HL-60/S4 (cell line): ENCODE data around the gene IFIT3.
"Not testable (repeated sequence)": the region's sequence is repeated elsewhere in the genome, so short reads cannot be mapped to it uniquely, and the experiment has no call there.

Source experiments
- in situ Hi-C: fragments of 300-500 bp; cut with MboI; formaldehyde crosslinking; loops from 2 replicates; pipeline ENCODE4 v1.14.3; 2022; ENCODE audit warnings: low sequenced_read_pairs

Gene IFIT3

DNA sequence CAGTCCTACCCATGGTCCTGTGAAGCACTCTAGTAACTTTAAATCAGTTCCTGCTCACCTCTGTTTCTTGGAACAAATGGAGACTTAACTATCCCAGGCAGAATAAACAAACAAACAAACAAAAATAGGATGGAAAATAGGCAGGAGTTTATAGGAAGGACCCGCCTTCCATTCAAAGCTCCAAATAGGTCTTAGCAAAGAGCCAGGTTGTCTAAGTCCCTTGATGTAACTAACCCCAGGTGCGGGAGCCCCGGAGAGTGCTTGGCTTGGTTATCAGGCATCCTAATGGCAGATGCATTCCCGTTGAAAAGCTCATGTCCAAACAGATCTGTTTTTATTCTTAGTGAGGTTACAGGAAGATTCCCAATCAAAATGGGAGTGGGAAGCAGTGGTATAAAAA is 23.8 kb upstream of the IFIT3 start:
- in situ Hi-C loops: no loop called here

DNA sequence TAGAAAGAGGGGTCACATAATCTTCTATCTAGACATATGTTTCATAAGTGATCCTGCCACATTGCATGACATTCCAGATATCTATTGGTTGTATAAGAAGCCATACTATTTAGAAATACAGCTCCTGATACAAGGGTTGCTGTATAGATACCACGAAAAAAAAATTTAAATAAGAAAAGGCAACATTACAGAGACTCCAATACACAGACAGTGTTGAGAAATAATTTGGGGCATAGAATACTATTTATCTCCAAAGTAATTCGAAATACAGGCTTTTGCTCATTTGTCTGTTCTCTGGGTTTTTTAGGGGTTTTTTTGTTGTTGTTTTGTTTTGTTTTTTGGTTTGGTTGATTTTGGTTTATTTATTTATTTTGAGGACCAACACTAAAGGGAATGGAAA is 23.4 kb upstream of the IFIT3 start:
- in situ Hi-C loops: no loop called here

DNA sequence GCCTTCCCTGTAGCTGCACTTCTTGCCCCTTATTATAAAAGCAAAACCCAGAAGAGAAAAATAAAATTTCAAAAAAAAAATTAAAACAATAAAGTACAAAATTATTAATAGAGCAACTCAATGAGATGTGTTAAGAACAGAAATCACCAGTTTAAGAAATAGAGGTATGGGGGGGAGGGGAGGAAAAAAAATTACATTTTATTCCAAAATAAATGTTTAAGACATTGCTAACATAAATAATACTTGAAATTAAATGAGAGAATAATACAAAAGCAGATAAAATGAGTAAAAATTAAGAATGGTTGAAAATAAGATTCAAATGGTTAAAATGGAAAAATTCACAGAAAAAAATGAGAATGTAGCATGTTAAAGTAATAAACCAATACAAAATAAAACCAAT is 22.9 kb upstream of the IFIT3 start:
- in situ Hi-C loops: no loop called here

DNA sequence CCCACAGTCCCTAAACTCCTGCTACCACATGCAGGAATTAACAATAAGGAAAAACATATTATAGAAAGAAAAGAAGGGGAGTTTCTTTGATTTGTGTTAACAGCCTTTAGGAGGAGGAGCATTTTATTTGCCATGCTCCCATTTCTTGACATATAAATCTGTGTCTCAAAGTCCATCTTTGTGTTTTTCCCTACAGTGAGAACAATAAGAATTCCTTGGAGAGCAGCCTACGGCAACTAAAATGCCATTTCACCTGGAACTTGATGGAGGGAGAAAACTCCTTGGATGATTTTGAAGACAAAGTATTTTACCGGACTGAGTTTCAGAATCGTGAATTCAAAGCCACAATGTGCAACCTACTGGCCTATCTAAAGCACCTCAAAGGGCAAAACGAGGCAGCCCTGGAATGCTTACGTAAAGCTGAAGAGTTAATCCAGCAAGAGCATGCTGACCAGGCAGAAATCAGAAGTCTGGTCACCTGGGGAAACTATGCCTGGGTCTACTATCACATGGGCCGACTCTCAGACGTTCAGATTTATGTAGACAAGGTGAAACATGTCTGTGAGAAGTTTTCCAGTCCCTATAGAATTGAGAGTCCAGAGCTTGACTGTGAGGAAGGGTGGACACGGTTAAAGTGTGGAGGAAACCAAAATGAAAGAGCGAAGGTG is 21.9 kb upstream of the IFIT3 start:
- in situ Hi-C loops: no loop called here

DNA sequence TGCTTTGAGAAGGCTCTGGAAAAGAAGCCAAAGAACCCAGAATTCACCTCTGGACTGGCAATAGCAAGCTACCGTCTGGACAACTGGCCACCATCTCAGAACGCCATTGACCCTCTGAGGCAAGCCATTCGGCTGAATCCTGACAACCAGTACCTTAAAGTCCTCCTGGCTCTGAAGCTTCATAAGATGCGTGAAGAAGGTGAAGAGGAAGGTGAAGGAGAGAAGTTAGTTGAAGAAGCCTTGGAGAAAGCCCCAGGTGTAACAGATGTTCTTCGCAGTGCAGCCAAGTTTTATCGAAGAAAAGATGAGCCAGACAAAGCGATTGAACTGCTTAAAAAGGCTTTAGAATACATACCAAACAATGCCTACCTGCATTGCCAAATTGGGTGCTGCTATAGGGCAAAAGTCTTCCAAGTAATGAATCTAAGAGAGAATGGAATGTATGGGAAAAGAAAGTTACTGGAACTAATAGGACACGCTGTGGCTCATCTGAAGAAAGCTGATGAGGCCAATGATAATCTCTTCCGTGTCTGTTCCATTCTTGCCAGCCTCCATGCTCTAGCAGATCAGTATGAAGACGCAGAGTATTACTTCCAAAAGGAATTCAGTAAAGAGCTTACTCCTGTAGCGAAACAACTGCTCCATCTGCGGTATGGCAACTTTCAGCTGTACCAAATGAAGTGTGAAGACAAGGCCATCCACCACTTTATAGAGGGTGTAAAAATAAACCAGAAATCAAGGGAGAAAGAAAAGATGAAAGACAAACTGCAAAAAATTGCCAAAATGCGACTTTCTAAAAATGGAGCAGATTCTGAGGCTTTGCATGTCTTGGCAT is 21.1 kb upstream of the IFIT3 start:
- in situ Hi-C loops: no loop called here

DNA sequence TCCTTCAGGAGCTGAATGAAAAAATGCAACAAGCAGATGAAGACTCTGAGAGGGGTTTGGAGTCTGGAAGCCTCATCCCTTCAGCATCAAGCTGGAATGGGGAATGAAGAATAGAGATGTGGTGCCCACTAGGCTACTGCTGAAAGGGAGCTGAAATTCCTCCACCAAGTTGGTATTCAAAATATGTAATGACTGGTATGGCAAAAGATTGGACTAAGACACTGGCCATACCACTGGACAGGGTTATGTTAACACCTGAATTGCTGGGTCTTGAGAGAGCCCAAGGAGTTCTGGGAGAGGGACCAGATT is 20.6 kb upstream of the IFIT3 start:
- in situ Hi-C loops: no loop called here

DNA sequence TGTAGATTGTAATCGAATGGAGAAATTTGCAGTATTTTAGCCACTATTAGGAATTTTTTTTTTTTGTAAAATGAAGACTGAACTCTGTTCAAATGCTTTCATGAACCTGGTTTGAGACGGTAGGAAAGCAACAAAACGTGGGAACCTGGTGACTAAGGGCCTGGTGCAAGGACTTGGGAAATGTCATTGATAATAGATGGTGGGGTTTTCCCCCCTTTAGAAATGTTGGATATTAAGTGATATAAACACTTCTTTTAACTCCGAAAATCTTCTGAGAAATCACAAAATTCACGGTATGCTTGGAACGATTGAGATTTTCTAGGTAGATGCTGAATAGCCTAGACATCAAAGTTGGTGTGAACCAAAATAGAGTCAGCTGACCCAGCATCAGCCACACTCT is 19.5 kb upstream of the IFIT3 start:
- in situ Hi-C loops: no loop called here

DNA sequence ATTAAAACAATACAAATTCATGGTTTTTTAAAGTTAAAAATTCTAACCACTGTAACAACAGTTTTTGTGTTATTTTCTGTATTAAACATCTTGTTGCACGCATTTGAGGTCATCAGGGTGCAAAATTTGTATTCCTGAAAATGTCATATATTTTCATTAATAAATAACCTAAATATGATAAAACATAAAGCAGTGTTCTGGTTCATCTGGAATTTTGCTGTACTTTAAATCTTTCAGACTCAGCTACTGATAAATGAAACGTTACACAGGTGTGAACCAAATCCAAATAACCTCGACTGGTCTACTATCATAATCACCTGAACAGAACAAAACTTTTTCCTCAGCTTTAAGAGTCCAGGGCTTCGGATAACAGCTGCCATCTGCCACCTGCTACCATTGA is 19.1 kb upstream of the IFIT3 start:
- in situ Hi-C loops: no loop called here

DNA sequence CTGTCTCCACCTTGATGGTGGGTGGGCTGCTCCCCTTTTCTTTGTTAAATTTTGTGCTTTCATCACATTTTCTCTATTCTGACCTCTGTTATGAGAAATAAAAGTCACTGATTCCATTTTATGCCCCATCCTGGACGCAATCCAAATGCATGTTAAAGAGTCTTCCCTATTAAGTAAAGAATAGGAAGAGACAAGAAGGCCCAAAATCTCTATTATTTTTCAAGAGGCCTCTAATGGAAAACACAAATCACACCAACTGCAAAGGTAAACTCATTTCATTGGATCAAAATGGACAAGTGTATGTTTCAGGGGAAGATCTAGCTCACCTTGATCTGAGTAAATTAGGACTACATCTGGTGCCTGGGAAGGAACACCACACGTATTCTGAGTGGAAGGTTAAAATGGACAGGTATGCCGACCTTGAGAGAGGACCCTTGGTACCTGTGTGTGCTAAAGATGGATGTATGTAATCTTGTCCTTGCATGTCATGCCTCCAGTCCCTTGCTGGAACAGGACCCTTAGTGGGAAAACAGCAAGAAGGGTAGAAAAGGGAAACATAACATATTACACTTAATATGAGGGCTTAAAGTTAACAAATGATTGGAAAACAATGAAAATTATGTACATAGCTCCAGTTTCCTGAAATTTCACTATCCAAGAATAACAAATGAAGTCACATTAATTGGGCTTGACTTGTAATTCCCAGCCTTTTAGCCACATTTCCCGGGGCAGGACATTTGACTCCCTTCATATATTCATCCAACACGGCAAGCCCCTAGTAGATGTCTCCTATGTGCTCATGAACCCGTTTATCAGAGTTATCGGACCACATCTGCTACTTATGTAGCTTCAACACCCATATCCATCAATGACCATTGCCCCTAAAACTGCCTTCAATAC is 18.4 kb upstream of the IFIT3 start:
- in situ Hi-C loops: no loop called here

DNA sequence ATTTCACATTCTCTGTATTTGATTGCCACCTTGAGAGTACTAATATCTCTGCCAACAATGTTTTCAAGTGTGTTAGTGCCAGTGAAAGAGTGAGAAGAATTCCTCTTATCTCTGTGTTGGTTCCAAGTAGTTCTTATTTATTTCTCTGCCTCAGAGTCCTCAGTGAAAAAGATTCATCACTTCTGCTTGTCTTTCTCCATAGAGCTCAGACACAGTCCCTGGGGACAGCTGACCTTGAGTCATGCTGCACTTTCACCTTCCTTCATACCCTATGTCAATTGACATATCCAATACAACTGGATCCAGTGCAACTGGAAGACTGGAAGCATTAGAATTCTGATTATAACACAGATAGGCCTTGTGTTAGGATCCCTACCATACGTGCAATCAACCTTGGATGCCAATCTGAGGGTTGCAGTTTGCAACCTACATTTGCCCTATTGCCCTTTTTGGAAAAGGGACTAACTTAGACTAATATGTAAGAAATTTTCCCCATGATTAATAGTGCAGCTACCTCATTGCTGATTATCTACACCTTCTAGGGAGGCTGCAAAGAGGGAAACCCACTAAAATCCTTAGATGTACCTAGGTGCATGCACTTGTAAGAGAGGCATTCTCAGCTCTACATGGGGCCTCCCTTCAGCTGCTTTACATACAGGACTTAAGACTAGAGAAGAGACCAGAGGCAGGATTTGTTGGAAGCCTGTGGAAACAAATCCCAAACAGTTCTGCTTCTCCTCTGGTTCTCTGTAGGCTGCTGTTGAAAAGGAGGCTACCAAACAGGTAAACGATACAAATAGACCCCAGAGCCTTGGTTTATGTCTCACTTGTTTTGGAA is 17.5 kb upstream of the IFIT3 start:
- in situ Hi-C loops: no loop called here

DNA sequence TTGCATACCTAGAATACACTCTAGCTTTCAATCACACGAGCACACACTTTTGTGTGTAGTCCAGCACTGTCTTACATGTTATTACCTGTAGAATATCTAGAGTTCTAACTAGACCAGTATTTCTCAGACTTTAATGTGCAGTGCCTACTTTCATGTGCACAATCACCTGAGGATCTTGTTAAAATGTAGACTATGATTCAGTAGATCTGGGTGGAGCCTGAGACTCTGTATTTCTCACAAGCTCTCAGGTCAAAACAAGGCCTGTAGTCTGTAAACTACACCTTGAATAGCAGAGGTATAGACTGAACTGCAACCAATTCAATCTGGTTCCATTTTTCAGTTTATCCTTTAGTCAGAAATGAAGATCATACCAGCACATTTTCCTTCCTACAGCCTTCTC is 14.8 kb upstream of the IFIT3 start:
- in situ Hi-C loops: no loop called here

DNA sequence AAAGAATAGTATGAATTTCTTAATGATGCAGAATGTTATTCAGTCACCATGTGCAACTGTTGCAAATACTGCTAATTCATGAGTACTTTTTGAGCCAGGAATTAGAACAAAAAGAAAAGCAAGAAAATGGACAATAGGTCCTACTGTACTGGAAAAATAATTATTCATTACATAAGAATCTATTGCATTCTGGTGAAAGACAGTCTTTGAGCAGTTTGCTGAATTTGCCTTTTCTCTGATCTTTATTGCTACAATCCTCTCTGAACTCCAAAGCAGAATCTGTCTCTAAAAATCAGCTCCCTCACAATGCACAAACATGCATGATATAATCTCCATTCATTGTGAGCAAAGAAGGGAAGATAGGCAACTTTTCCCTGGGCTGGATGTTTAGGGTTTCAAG is 13.1 kb upstream of the IFIT3 start:
- in situ Hi-C loops: no loop called here

DNA sequence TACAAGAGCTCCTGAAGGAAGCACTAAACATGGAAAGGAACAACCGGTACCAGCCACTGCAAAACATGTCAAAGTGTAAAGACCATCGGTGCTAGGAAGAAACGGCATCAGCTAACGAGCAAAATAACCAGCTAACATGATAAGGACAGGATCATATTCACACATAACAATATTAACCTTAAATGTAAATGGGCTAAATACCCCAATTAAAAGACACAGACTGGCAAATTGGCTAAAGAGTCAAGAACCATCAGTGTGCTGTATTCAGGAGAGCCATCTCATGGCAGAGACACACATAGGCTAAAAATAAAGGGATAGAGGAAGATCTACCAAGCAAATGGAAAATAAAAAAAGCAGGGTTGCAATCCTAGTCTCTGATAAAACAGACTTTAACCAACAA is 9.8 kb upstream of the IFIT3 start:
- in situ Hi-C loops: not testable (repeated sequence)

DNA sequence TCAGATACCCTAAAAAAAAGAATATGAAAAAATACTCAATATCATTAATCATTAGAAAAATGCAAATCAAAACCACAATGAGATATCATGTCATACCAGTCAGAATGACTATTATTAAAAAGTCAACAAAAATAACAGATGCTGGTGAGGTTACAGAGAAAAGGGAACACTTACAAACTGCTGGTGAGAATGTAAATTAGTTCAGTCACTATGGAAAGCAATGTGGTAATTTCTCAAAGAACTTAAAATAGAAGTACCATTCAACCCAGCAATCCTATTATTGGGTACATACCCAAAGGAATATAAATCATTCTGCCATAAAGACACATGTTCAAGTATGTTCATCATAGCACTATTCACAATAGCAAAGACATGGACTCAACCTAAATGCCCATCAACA is 2.7 kb upstream of the IFIT3 start:
- in situ Hi-C loops: not testable (repeated sequence)

DNA sequence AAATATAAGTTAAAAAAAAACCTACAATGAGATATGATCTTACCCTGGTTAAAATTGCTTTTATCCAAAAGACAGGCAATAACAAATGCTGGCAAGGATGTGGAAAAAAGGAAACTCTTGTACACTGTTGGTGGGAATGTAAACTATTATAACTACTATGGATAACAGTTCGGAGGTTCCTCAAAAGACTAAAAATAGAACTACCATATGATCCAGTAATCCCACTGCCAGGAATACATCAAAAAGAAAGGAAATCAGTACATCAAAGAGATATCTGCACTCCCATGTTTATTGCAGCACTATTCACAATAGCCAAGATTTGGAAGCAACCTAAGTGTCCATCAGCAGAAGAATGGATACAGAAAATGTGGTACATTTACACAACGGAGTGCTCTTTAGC is 1.9 kb upstream of the IFIT3 start:
- in situ Hi-C loops: not testable (repeated sequence)

DNA sequence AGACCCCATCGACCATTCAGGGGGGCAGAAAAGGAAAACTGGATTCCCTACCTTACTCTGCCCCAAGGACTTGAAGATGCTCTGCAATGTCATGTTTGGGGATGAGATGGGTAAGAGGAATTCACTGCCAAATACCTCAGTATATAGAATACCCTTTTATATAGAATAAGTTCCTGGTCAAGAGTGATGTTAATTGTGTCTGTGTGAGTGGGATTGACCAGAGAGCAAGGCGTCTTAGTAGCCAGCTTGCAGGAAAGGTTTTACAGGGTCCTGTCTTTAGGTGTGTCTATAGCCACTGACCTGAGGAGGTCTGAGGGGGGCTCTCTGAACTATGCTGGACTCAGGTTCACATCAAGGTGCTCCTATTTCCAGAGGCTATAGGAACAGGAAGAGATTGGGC is 1.4 kb downstream of the IFIT3 start:
- in situ Hi-C loops: no loop called here

DNA sequence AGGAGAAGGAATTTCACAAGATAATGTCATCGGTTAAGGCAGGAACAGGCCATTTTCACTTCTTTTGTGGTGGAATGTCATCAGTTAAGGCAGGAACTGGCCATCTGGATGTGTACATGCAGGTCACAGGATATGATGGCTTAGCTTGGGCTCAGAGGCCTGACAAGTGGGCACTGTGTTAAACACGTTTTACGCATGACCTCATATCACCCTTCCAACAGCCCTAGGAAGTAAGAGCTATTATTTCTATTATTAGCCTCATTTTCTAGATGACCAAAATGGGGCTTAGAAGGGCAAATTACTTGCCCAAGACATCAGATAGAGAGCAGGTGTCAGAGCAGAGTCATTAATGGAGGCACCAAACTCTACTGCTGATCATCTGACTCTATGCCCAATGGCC is 2.2 kb downstream of the IFIT3 start:
- in situ Hi-C loops: not testable (repeated sequence)

DNA sequence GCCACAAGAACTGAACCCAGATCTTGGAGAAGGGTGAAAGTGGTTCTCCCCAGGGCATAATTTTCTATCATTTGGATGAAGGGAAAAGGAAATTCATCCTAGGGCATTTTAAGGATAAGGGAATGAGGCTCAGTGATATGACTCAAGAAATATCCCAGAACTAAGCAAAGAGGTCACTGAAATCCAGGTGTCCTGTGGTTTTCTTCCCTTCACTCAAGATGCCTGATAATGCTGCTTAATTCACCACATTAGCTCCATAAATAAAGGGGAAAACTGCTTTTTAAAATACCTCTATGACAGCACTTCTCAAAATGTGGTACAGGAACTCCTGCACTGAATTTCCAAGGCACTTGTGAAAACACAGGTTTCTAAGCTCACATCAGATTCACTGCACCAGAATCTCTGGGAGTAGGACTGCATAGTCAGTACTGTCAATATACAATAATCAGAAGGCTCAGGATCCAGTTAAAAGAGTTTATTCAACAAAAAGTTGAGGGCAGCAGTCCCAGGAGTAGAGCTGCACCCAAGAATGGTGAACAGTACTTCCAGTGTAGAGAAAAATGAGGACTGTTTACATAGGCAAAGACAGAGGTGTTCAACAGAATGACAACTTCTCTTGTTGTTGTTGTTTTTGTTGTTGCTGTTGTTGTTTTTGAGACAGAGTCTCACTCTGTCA is 2.9 kb downstream of the IFIT3 start:
- in situ Hi-C loops: no loop called here

DNA sequence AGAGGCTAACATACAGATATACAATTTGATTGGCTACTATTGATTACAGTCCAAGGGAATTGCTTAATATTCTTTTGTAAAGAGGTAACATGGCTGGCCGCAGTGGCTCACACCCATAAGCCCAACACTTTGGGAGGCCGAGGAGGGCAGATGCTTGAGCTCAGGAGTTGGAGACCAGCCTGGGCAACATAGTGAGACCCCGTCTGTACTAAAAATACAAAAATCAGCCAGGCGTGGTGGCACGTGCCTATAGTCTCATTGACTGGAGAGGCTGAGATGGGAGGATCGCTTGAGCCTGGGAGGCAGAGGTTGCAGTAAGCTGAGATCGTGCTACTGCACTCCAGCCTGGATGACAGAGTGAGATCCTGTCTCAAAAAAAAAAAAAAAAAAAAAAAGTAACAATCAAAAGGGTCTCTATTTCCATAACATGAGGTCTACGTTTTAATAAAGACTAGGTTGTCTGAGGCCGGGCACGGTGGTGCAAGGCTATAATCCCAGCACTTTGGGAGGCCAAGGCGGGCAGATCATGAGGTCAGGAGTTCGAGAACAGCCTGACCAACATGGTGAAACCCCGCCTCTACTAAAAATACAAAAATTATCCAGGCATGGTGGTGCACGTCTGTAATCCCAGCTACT is 3.8 kb downstream of the IFIT3 start:
- in situ Hi-C loops: not testable (repeated sequence)

DNA sequence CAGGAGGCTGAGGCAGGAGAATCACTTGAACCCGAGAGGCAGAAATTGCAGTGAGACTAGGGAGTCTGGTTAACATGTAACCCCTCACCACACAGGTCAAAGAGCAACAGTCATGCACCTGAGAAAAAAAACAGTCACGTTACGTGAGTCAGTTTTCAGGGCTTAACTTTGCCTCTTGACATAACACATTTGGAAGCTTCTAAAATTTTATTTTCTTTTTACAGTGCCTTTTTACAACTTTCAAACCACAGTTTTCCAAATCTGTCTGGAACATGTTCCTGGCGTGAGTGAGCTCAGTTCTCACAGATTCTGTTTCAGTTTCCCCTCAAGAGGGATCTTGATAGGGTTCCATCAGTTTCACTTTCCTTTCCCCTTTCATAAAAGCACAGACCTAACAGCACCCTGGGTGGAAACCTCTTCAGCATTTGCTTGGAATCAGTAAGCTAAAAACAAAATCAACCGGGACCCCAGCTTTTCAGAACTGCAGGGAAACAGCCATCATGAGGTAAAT is 4.4 kb downstream of the IFIT3 start:
- in situ Hi-C loops: no loop called here
